Brain microvascular endothelial cell (primary cell): ENCODE measurements around the gene SPHKAP.
"Not testable (repeated sequence)": the region's sequence is repeated elsewhere in the genome, so short reads cannot be mapped to it uniquely, and the experiment has no call there.

Source experiments
- DNase-seq: peaks from one replicate; pipeline ENCODE4 v3.0.0-alpha.2; 2020
- H3K27ac ChIP-seq: fragments of 250-450 bp; sonication (Bioruptor Pico); 2 replicates; pipeline ENCODE4 v1.5.1; 2020; ENCODE audit warnings: mild to moderate bottlenecking, moderate library complexity
- H3K27me3 ChIP-seq: fragments of 250-450 bp; sonication (Bioruptor Pico); replicated peaks from 2 replicates; pipeline ENCODE4 v1.5.1; 2020; ENCODE audit warnings: mild to moderate bottlenecking
- H3K36me3 ChIP-seq: fragments of 250-450 bp; sonication (Bioruptor Pico); replicated peaks from 2 replicates; pipeline ENCODE4 v1.5.1; 2020; ENCODE audit warnings: mild to moderate bottlenecking
- H3K4me3 ChIP-seq: 2 replicates; pipeline ENCODE4 v1.5.1; 2011; ENCODE audit warnings: low read depth, mild to moderate bottlenecking, control low read depth, low read length, moderate library complexity
- in situ Hi-C: cut with HindIII; loops from 2 replicates; pipeline ENCODE4 v1.10.0; 2017; ENCODE audit warnings: low sequenced_read_pairs, low pct_ligation_motif_present
- TF ChIP-seq, protein P1 (sequence below): IDR thresholded peaks from 2 replicates; pipeline ENCODE4 v1.5.1; 2011; ENCODE audit warnings: low read depth, mild to moderate bottlenecking, moderate library complexity, low read length, control low read depth, inconsistent platforms; ENCODE audit errors: missing control alignments

The SPHKAP gene

GRCh38 chr2:228181098-228182019, at the start of gene SPHKAP:
Gene SPHKAP (minus strand): TSS chr2:228181687. CDS start chr2:228181598, 89 bp downstream.
- no peak within 1 kb of the TSS for H3K4me3 ChIP-seq
- DNase-seq = no peak
- H3K27ac ChIP-seq = no peak within 1 kb of the TSS
- TF ChIP-seq, protein P1, sequence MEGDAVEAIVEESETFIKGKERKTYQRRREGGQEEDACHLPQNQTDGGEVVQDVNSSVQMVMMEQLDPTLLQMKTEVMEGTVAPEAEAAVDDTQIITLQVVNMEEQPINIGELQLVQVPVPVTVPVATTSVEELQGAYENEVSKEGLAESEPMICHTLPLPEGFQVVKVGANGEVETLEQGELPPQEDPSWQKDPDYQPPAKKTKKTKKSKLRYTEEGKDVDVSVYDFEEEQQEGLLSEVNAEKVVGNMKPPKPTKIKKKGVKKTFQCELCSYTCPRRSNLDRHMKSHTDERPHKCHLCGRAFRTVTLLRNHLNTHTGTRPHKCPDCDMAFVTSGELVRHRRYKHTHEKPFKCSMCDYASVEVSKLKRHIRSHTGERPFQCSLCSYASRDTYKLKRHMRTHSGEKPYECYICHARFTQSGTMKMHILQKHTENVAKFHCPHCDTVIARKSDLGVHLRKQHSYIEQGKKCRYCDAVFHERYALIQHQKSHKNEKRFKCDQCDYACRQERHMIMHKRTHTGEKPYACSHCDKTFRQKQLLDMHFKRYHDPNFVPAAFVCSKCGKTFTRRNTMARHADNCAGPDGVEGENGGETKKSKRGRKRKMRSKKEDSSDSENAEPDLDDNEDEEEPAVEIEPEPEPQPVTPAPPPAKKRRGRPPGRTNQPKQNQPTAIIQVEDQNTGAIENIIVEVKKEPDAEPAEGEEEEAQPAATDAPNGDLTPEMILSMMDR = no peak
- no peaks in the 10 kb centered on the region for H3K36me3 ChIP-seq
- peaks cover 3% of the 10 kb centered on the region for H3K27me3 ChIP-seq
- in situ Hi-C loops = no loop called here

DNA sequence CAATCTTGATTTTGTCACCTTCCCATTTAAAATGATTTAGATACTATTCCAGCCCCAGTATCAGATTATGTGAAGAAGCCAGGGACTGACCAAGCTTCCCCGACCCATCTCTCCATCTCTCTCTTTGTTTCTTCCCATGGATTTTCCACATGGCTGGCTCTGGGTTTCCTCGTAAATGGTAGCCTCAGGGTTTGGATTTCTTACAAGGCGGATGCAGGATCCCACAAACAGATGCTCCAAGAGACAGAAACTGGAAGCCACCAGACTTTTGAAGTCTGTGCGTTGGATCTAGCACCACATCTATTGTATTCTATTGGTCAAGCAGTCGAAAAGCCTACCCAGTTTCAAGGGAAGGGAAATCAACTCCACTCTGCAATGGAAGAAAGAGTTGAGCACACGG, 46.0 kb upstream of the SPHKAP start:
- Histone ChIP-seq H3K4me3 (no peak overlapping the region), H3K27me3 (no peaks in the 10 kb centered on the region), H3K36me3 (no peaks in the 10 kb centered on the region), H3K27ac (no peak overlapping the region)
- no peak for DNase-seq
- in situ Hi-C loops = no loop called here
- TF ChIP-seq, protein P1 = no peak

GRCh38 chr2:228224410-228224809, 42.9 kb upstream of the SPHKAP start:
- in situ Hi-C loops = no loop called here
- TF ChIP-seq, protein P1 = no peak
- DNase-seq = no peak
- Histone ChIP-seq H3K4me3 (no peak overlapping the region), H3K36me3 (no peaks in the 10 kb centered on the region), H3K27me3 (no peaks in the 10 kb centered on the region), H3K27ac (no peak overlapping the region)

- DNase-seq, H3K27me3 ChIP-seq, H3K27ac ChIP-seq, in situ Hi-C loops, H3K4me3 ChIP-seq, H3K36me3 ChIP-seq: not testable (repeated sequence)
These were observed 37.1 kb upstream of the SPHKAP start for GRCh38 chr2:228218593-228218992.

DNA sequence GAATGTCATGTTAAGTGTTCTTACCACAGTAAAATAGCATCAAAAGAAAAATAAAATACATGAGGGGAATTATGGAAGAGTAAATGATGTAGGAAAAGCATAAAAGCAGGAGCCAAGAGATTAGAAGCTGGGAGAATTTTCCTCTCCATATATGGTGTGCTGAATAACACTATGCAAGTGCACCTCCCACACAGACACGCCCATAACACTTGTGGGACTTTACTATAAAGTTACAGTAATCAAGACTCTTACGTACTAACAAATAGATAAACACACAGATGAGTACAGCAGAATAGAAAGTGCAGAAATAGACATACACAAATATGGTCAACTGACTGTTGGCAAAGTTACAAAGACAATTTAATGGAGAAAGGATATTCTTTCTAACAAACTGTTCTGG, 16.0 kb upstream of the SPHKAP start:
- no peaks in the 10 kb centered on the region for H3K27me3 ChIP-seq
- H3K27ac ChIP-seq = no peak overlapping the region
- no peak for DNase-seq
- H3K36me3 ChIP-seq = no peaks in the 10 kb centered on the region
- no peak overlapping the region for H3K4me3 ChIP-seq
- in situ Hi-C loops = no loop called here
- TF ChIP-seq, protein P1 = no peak

DNA sequence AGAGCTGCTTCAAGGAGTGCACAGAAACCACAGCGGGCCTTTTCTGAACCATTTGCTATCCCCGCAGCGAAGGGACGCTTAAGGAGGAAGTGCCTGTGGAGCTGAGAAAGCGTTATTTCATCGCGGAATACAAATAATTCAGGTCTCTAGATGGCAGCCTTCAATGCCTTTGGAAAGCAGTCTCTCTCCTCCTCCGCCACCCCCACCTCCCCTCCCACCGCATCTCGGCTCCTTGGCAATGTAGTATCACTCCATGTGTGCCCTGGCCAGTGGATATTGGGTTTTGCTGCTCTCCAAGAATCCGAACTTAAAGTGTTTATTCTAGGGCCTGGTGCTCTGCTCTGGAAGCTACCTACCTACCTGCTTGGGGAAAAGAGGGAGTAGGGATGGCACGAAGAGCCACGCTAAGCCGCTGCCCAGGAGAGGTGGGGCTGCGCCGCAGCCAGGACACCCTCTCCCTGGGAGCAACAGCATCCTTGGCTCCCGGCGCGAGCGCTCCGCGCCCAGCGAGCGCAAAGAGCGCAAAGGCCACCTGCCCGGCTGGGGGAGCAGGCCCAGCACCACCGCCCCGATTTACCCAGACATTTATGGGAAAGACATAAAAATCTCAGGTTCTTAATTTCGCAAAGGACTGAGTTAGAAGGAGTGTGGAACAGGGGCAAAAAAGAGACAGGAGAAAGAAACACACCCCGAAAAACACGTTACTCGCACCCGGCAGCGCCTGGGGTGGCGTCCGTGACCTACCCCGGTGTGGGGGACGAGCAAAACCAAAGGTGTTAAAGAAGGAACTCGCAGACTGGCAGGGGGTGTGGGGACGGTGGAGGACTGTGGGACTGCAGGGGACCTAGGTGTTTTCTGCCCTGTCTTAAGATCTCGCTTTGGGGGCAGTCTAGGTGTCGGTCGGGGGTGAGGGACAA, 1.0 kb downstream of the SPHKAP start:
- TF ChIP-seq, protein P1 = no peak
- no peaks in the 10 kb centered on the region for H3K36me3 ChIP-seq
- in situ Hi-C loops = no loop called here
- H3K27me3 ChIP-seq = peaks cover 3% of the 10 kb centered on the region
- H3K4me3 ChIP-seq = no peak overlapping the region
- no peak overlapping the region for H3K27ac ChIP-seq
- no peak for DNase-seq
